A549 (cell line): Measurements from ENCODE around the gene GCNT2. TPM values are rescaled to one million over a fixed set of nuclear protein-coding genes. Genes with fewer than 3 reads are reported as not detected.

Experiments
- ATAC-seq, 2 experiments: fragments of 200-7000 bp in 1 of 2; fragments of >200 bp in 1 of 2; cut with Nextera tagmentation in 1 of 2; cut with Tn5 transposase in 1 of 2; 3 replicates each; pipeline versions ENCODE4 v1.8.0 to v1.9.1; 2018 to 2020; ENCODE audit warnings: mild to moderate bottlenecking in 1 of 2, moderate library complexity in 1 of 2
- CTCF ChIA-PET: fragments of 300-600 bp; sonication (Branson Sonifier 250); formaldehyde crosslinking; extraction: SDS; loops from one replicate; lab custom pipeline; 2021; ENCODE audit warnings: antibody characterized with exemption, inconsistent platforms; lab: Yijun Ruan, JAX
- POLR2A ChIA-PET: fragments of 350-600 bp; formaldehyde crosslinking; extraction: SDS; loops from one replicate; lab custom pipeline; 2021; ENCODE audit warnings: antibody characterized with exemption, inconsistent platforms; lab: Yijun Ruan, JAX
- DNase-seq, 2 experiments: peaks; one replicate each; pipeline versions ENCODE4 v3.0.0 to v3.0.0-alpha.2; 2011 to 2016; ENCODE audit warnings: low read depth in 1 of 2, low spot score in 1 of 2
- FAIRE-seq: peaks from 2 replicates; lab custom pipeline; 2011; peaks lifted over from hg19 to GRCh38; lab: Jason Lieb, UNC
- H3K27ac ChIP-seq, 2 experiments: fragments of >200 bp; sonication (Bioruptor Twin); formaldehyde crosslinking; 3 replicates each; pipeline ENCODE4 v1.5.1; 2016 to 2017
- H3K4me1 ChIP-seq: fragments of >200 bp; sonication (Bioruptor Twin); formaldehyde crosslinking; 3 replicates; pipeline ENCODE4 v1.6.1; 2016
- H3K4me2 ChIP-seq: fragments of >200 bp; sonication (Bioruptor Twin); formaldehyde crosslinking; 3 replicates; pipeline ENCODE4 v1.6.1; 2016
- H3K4me3 ChIP-seq: fragments of >200 bp; sonication (Bioruptor Twin); formaldehyde crosslinking; 3 replicates; pipeline ENCODE4 v1.5.1; 2016
- H3K9me3 ChIP-seq: fragments of >200 bp; sonication (Bioruptor Twin); formaldehyde crosslinking; 3 replicates; pipeline ENCODE4 v1.6.1; 2016
- ATOH8 ChIP-seq: fragments of 250-450 bp; sonication (Bioruptor Pico); IDR thresholded peaks from 2 replicates; pipeline ENCODE4 v1.5.0; 2020; ENCODE audit warnings: low read depth, mild to moderate bottlenecking, moderate library complexity
- CHD2 ChIP-seq: fragments of 150-350 bp; IDR thresholded peaks from 2 replicates; pipeline ENCODE4 v1.6.1; 2014; ENCODE audit warnings: low read length; ENCODE audit not compliant: partially characterized antibody
- CHD4 ChIP-seq: fragments of 200-600 bp; sonication (generic); IDR thresholded peaks from 2 replicates; pipeline ENCODE4 v1.6.1; 2016; ENCODE audit warnings: antibody characterized with exemption, mild to moderate bottlenecking, borderline replicate concordance
- CTCF ChIP-seq: fragments of >200 bp; sonication (Bioruptor Twin); formaldehyde crosslinking; IDR thresholded peaks from 3 replicates; pipeline ENCODE4 v1.5.1; 2016
- EHF ChIP-seq: fragments of 250-450 bp; sonication (Bioruptor Pico); IDR thresholded peaks from 2 replicates; pipeline ENCODE4 v1.5.0; 2020; ENCODE audit warnings: mild to moderate bottlenecking
- EHMT2 ChIP-seq: fragments of 200-600 bp; sonication (generic); IDR thresholded peaks from 2 replicates; pipeline ENCODE4 v1.6.1; 2016; ENCODE audit warnings: antibody characterized with exemption, low read depth, mild to moderate bottlenecking, moderate library complexity
- FOSB ChIP-seq: fragments of 250-450 bp; sonication (Bioruptor Pico); IDR thresholded peaks from 2 replicates; pipeline ENCODE4 v1.5.0; 2020; ENCODE audit warnings: mild to moderate bottlenecking, moderate library complexity
- FOSL2 ChIP-seq, 2 experiments: fragments of 450-650 bp in 1 of 2; fragments of >200 bp in 1 of 2; sonication (Bioruptor Twin) in 1 of 2; formaldehyde crosslinking; IDR thresholded peaks; 2 replicates each; pipeline versions ENCODE4 v1.5.0 to v1.6.1; 2016 to 2020; ENCODE audit warnings: mild to moderate bottlenecking in 1 of 2, moderate library complexity in 1 of 2
- HDAC2 ChIP-seq: fragments of 200-600 bp; sonication (generic); IDR thresholded peaks from 2 replicates; pipeline ENCODE4 v1.6.1; 2016
- HOXA7 ChIP-seq: fragments of 250-450 bp; sonication (Bioruptor Pico); IDR thresholded peaks from 2 replicates; pipeline ENCODE4 v1.5.0; 2020; ENCODE audit warnings: mild to moderate bottlenecking, moderate library complexity
- NR3C1 ChIP-seq: fragments of >200 bp; sonication (Bioruptor Twin); formaldehyde crosslinking; IDR thresholded peaks from 3 replicates; pipeline ENCODE4 v1.6.1; 2017
- PBX3 ChIP-seq: IDR thresholded peaks from 2 replicates; pipeline ENCODE4 v1.6.1; 2012
- POLR2A ChIP-seq: IDR thresholded peaks from 2 replicates; pipeline ENCODE4 v1.6.1; 2012; ENCODE audit warnings: mild to moderate bottlenecking, low read length
- RAD21 ChIP-seq, 2 experiments: fragments of >200 bp in 1 of 2; sonication (Bioruptor Twin) in 1 of 2; formaldehyde crosslinking in 1 of 2; IDR thresholded peaks in 1 of 2; conservative IDR thresholded peaks in 1 of 2; 2 replicates in 1 of 2; 3 replicates in 1 of 2; pipeline ENCODE4 v1.6.1; 2012 to 2018; ENCODE audit warnings: inconsistent platforms in 1 of 2
- REST ChIP-seq: fragments of 200-600 bp; sonication (generic); IDR thresholded peaks from 2 replicates; pipeline ENCODE4 v1.6.1; 2016; ENCODE audit warnings: antibody characterized with exemption, mild to moderate bottlenecking, moderate library complexity
- RNF2 ChIP-seq: fragments of 200-600 bp; sonication (generic); IDR thresholded peaks from 2 replicates; pipeline ENCODE4 v1.6.1; 2016; ENCODE audit warnings: low read depth, mild to moderate bottlenecking, antibody characterized with exemption, moderate library complexity, borderline replicate concordance
- SMC3 ChIP-seq: fragments of >200 bp; sonication (Bioruptor Twin); formaldehyde crosslinking; IDR thresholded peaks from 3 replicates; pipeline ENCODE4 v1.6.1; 2018; ENCODE audit warnings: inconsistent platforms
- SREBF2 ChIP-seq: fragments of 450-650 bp; IDR thresholded peaks from 2 replicates; pipeline ENCODE4 v1.6.1; 2014; ENCODE audit warnings: mild to moderate bottlenecking, moderate library complexity
- TFCP2L1 ChIP-seq: fragments of 250-450 bp; sonication (Bioruptor Pico); IDR thresholded peaks from 2 replicates; pipeline ENCODE4 v1.5.0; 2021; ENCODE audit warnings: mild to moderate bottlenecking
- TP53 ChIP-seq: fragments of 250-450 bp; sonication (Bioruptor Pico); IDR thresholded peaks from 2 replicates; pipeline ENCODE4 v1.5.0; 2021; ENCODE audit warnings: mild to moderate bottlenecking, moderate library complexity
- ZFP36 ChIP-seq: fragments of 450-650 bp; IDR thresholded peaks from 2 replicates; pipeline ENCODE4 v1.6.1; 2014; ENCODE audit warnings: borderline replicate concordance; ENCODE audit not compliant: partially characterized antibody
- WGBS: methylation state at CpG from one replicate; pipeline ENCODE4 v1.1.6; 2017; ENCODE audit errors: missing lambda C conversion rate; 5-methylcytosine and 5-hydroxymethylcytosine counted together
- polyA plus RNA-seq, 4 experiments: library from polyadenylated mRNA; depleted of rRNA in 3 of 4; stranded (reverse); fragments of >200 nt; fragmentation: RNase III in 1 of 4; extraction: RNeasy Plus Mini Kit Qiagen cat#74134 plus additional on column Dnase treatment in 1 of 4; gene quantifications; 2 replicates in 3 of 4; 3 replicates in 1 of 4; pipeline ENCODE4 v1.2.3, GENCODE V29; 2011 to 2017

Gene GCNT2
- polyA plus RNA-seq, 2 of the 4 experiments (the other 2 are of a cell fraction), result 19.4 to 24.3 TPM

- TF ChIP-seq CHD2, result no peak
- TF ChIP-seq EHF (CRISPR knock-in tag), result no peak
- no peak for TF ChIP-seq TP53 (CRISPR knock-in tag)
- TF ChIP-seq CTCF, result no peak
- TF ChIP-seq TFCP2L1 (CRISPR knock-in tag), result no peak
- no peak for TF ChIP-seq FOSL2 (IDR thresholded peaks at IDR 0.05)
- no peak for TF ChIP-seq FOSL2 (CRISPR knock-in tag; IDR thresholded peaks at IDR 0.05)
- no peak for TF ChIP-seq PBX3
- TF ChIP-seq CHD4, result no peak
- TF ChIP-seq HDAC2, result no peak
- DNase-seq, result no peak
- Histone ChIP-seq H3K9me3 (no peaks in the 10 kb centered on the region), H3K27ac (no peak overlapping the region), H3K4me3 (no peak overlapping the region), H3K4me2 (no peak overlapping the region), H3K4me1 (peaks cover 7% of the 10 kb centered on the region; the same call in 2 of the 3 replicates)
- FAIRE-seq, result no peak
- 94% methylated on average over 5 of the region's 5 CpGs for WGBS
- ATAC-seq, result no peak
- ChIA-PET CTCF (no interaction called here), POLR2A (no interaction called here)
Observed at GRCh38 chr6:10597499-10598001, 76.4 kb downstream of the GCNT2 start.

DNA sequence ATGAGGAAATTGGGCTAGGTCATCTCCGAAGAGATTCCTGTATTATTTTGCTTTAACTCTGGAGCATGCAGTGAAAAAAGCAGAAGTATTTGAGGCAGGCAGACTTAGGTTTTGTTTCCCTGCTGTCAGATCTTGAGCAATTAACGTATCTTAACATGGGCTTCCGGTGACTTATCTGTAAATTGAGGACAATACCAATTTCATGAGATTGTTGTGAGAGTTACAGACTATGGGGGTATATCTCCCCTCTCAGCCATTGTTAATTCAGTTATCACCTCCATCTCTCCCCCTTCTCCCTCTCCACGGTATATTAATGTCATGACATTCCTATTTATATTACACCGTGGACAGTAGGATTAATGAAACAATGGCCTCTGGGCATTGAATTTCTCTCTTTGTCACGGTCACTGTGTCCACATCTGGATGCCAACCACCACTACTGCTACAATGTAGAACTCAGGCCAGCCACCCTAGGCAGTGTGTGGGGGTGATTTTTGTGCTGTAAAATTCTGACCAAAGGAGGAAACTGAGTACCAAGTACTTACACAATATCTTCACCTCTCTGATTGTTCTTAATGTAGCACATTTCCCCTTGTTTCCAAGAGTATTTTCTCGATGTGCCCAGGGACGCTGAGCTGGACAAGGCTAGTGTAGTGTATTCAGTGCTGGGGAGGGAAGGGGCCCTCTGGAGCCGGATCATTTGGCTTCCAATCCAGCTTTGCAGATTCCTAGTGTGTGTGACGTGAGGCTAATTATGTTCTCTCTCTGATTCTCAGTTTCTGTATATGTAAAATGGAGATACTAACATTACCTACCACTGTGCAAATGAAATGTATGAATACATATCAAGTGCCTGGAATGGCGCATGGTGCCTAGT, 77.2 kb downstream of the GCNT2 start:
- TF ChIP-seq RAD21 (conservative IDR thresholded peaks at IDR 0.05 in 1 of 2, IDR thresholded peaks at IDR 0.05 in 1 of 2), result no peak
- TF ChIP-seq SMC3, result no peak
- H3K9me3 ChIP-seq, result no peaks in the 10 kb centered on the region
- ChIA-PET CTCF (no interaction called here), POLR2A (no interaction called here)
- peaks cover 7% of the 10 kb centered on the region; the same call in 2 of the 3 replicates for H3K4me1 ChIP-seq
- WGBS, result 78% methylated on average over 11 of the region's 11 CpGs
- H3K27ac ChIP-seq, result no peak overlapping the region
- FAIRE-seq, result no peak
- ATAC-seq, result no peak
- H3K4me2 ChIP-seq, result no peak overlapping the region
- DNase-seq, result no peak
- no peak overlapping the region for H3K4me3 ChIP-seq

GRCh38 chr6:10599046-10599445, 77.9 kb downstream of the GCNT2 start:
- 92% methylated on average over 7 of the region's 7 CpGs for WGBS
- ChIA-PET POLR2A (interaction anchor here (0.8 kb wide), 1 partner anchor 80 kb away, joined by 3 read pairs; no protein-coding TSS in a partner anchor), CTCF (interaction anchor here (0.6 kb wide), 1 partner anchor 95 kb away, joined by 6 read pairs; the partner anchor contains the start of genes C6orf52 and PAK1IP1)
- Histone ChIP-seq H3K4me2 (no peak overlapping the region), H3K9me3 (no peaks in the 10 kb centered on the region), H3K4me1 (peaks cover 7% of the 10 kb centered on the region; the same call in 2 of the 3 replicates), H3K27ac (no peak overlapping the region), H3K4me3 (no peak overlapping the region)
- FAIRE-seq (no peak), ATAC-seq (no peak), DNase-seq (no peak)
- TF ChIP-seq EHF (CRISPR knock-in tag), result no peak
- TF ChIP-seq FOSB (CRISPR knock-in tag), result no peak
- no peak for TF ChIP-seq RNF2
- TF ChIP-seq EHMT2, result no peak
- TF ChIP-seq POLR2A, result no peak
- no peak for TF ChIP-seq TP53 (CRISPR knock-in tag)
- no peak for TF ChIP-seq HOXA7
- no peak for TF ChIP-seq NR3C1
- no peak for TF ChIP-seq REST
- TF ChIP-seq ATOH8 (CRISPR knock-in tag), result no peak
- TF ChIP-seq CHD2, result no peak
- no peak for TF ChIP-seq PBX3
- TF ChIP-seq ZFP36, result no peak
- TF ChIP-seq SREBF2, result no peak
